Erythroblast (primary cell): ENCODE results near the gene UCP1.

Experiments used
- GATA1 ChIP-seq: IDR thresholded peaks from 2 replicates; pipeline ENCODE4 v1.6.1; 2011; ENCODE audit warnings: low read depth, mild to moderate bottlenecking, control low read depth, low read length, moderate library complexity
- POLR2A ChIP-seq: IDR thresholded peaks from 2 replicates; pipeline ENCODE4 v1.6.1; 2011; ENCODE audit warnings: mild to moderate bottlenecking, low read length

GRCh38 chr4:140559696-140560095, 9.1 kb downstream of the UCP1 start:
- TF ChIP-seq POLR2A (no peak), GATA1 (no peak)
